Measurements from ENCODE around the gene TOMM40. TPM values are rescaled to one million over a fixed set of nuclear protein-coding genes. Genes with fewer than 3 reads are reported as not detected.

Gene TOMM40
- total RNA-seq, 1 donor, result 30.2 TPM

- H3K4me3 ChIP-seq (ENCODE audit: low read depth, low read length), result no peak overlapping the region
- no peak for DNase-seq (ENCODE audit: low read depth)
- no peak for TF ChIP-seq CTCF (IDR thresholded peaks at IDR 0.05; ENCODE audit: insufficient read depth, low read length)
Measured at GRCh38 chr19:44897835-44898234, 6.8 kb downstream of the TOMM40 start.

GRCh38 chr19:44900328-44901244 lies 9.5 kb downstream of the TOMM40 start:
- TF ChIP-seq CTCF (IDR thresholded peaks at IDR 0.05; ENCODE audit: insufficient read depth, low read length), result no peak
- DNase-seq (ENCODE audit: low read depth), result no peak
- no peak overlapping the region for H3K4me3 ChIP-seq (ENCODE audit: low read depth, low read length)

GRCh38 chr19:44903216-44903601 lies 12.2 kb downstream of the TOMM40 start:
- no peak for TF ChIP-seq CTCF (IDR thresholded peaks at IDR 0.05; ENCODE audit: insufficient read depth, low read length)
- no peak overlapping the region for H3K4me3 ChIP-seq (ENCODE audit: low read depth, low read length)
- no peak for DNase-seq (ENCODE audit: low read depth)

- peak; percentile 63 for DNase-seq (ENCODE audit: low read depth)
- peak; percentile 99 for TF ChIP-seq CTCF (IDR thresholded peaks at IDR 0.05; ENCODE audit: insufficient read depth, low read length)
- no peak overlapping the region for H3K4me3 ChIP-seq (ENCODE audit: low read depth, low read length)
Measured at GRCh38 chr19:44903602-44904425, 12.8 kb downstream of the TOMM40 start.

GRCh38 chr19:44904426-44904994 lies 13.5 kb downstream of the TOMM40 start:
- no peak overlapping the region for H3K4me3 ChIP-seq (ENCODE audit: low read depth, low read length)
- no peak for DNase-seq (ENCODE audit: low read depth)
- TF ChIP-seq CTCF (IDR thresholded peaks at IDR 0.05; ENCODE audit: insufficient read depth, low read length), result peak; percentile 13

- DNase-seq (ENCODE audit: low read depth), result no peak
- no peak for TF ChIP-seq CTCF (IDR thresholded peaks at IDR 0.05; ENCODE audit: insufficient read depth, low read length)
- H3K4me3 ChIP-seq (ENCODE audit: low read depth, low read length), result peak within 1 kb of the TSS; percentile 28
Measured at GRCh38 chr19:44905437-44906160, 14.5 kb downstream of the TOMM40 start, which contains the start of gene APOE. Gene APOE (plus strand): TSS chr19:44905796. CDS start chr19:44906625, 829 bp downstream.

All from fibroblast of the aortic adventitia (primary cell).